GM18526 (cell line): ENCODE measurements around the gene CMIP.

Experiments
- POLR2A ChIP-seq: IDR thresholded peaks from 3 replicates; pipeline ENCODE4 v1.6.1; 2011; ENCODE audit not compliant: insufficient read length; ENCODE audit errors: extremely low read depth

The CMIP gene

DNA sequence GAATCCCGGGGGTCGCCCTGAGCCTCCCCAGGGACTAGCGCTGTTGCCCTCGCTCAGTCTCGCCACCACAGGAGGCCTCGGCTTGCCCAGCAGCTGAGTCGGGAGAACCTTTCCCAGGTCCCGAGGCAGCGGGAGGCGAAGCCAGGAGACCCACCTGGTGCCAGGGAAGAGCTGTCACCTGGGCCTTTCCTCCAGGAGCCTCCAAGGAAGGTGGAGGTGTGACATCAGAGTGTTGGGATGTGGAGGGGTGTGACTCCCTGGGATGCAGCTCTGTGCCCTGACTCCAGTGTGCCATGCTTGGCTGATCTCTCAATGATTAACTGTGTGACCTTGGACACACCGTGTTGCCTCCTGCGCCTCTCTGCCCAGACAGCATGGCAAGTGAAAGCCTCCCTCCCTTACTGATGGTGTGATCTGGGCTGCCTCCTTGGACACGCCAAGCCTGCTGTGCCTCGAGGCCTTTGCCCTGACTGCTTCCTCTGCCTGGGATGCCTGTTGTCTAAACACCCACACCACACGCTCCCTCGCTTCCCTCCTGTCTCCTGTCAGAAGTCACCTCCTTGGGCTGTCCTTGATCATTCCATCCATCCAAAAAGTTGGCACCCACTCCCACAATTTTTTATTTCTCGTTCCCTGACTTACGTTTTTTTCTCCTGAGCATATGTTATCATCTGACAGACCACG, 88.0 kb downstream of the CMIP start:
- no peak for TF ChIP-seq POLR2A

DNA sequence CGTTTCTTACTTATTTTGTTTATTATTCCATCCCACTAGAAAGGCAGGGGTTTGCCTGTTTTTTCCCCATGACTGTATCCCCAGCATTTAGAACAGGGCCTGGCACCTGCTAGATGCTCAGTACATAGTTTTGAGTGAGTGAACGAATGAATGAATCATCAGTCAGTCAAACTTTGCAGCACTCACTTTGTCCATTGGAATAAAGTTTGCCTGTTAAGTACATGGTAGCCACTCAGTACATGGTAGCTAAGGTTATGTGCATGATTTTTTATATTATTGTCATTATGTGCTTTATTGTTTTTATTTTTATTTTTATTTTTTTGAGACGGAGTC, 88.5 kb downstream of the CMIP start:
- no peak for TF ChIP-seq POLR2A

DNA sequence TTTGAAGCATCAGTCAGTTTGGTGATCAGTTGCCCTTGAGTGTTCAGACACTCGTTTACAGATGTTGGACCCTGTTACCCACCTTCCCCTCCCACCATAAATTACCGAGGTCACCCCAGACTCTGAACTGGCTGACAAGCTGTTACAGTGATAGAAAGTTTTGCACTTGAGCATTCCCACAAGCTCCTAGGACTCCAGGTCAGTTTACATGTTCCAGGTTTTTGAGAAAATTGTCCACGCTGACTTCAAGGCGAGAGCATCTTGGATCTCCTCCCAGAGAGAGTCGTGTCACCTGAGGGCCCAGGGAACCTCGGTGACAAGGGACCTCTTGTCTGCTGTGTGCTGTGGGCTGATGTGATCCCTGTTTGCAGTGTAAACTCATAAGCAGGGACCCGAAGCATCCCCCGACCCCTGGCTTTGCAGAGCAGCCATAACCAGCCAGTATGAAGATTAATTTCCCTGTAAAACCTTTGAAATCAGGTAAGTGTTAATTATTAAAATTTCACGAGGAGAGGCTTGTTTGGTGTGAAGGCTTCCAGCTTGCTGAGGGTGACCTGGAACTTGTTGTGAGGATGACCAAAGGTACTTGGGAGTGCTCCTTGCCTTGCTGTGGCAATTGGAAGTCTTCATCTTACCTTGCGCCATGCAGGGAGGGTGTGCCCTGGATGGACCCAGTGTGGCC, 91.2 kb downstream of the CMIP start:
- TF ChIP-seq POLR2A, result no peak

DNA sequence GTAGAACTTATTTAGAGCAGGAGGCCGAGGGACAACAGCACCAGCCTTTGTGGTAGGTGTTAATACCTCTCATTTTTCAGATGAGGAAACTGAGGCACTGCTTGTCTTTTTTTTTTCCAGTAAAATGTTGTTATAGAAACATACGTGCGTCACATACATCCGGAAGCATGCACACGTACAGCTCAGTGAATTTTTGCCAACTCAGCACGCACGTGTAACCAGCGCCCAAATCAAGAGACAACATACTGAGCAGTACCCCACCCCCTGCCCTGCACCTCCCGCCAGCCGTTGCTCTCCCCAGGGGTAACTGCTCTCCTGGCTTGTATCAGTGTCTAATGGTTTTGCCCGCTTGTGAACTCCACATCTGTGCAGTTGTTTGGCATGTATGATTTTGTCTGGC, 92.0 kb downstream of the CMIP start:
- no peak for TF ChIP-seq POLR2A

DNA sequence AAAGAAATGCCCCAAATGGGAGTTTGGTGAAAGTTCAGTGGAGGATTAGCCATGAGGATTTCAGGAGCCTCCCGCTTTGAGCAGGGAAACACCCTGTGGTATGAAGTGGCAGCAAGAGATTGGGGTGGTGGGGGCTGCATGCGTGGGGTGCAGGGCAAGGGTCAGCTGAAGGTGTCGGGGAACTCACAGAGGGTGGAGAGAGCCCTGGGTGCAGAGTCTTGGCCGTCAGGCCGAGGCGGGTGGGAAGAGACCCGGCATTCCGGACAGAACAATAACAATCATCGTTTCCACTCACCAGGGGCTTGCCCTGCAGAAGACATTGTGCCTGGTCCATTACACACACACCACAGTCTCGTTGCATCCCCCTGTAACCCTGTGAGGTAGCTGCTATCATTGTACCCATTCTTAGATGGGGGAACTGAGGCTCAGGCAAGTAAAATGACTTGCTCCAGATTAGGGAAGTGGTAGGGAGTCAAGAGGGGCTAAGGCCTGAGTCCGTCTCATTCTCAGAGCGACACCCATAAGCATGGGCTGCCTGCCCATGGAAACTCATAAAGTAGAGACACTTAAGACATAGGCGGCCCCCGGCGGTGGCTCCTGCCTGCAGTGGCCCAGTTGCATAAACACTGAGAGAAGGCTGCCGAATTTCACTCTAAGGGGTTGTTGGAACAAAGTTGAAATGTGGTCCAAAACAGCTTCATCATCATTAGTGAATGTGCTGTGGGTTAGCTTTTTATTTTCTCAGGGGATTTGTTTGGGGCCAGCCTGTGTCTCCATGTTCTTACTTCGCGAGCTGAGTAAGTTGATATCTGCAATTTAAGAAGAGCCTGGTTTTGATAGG, 93.3 kb downstream of the CMIP start:
- TF ChIP-seq POLR2A, result no peak

DNA sequence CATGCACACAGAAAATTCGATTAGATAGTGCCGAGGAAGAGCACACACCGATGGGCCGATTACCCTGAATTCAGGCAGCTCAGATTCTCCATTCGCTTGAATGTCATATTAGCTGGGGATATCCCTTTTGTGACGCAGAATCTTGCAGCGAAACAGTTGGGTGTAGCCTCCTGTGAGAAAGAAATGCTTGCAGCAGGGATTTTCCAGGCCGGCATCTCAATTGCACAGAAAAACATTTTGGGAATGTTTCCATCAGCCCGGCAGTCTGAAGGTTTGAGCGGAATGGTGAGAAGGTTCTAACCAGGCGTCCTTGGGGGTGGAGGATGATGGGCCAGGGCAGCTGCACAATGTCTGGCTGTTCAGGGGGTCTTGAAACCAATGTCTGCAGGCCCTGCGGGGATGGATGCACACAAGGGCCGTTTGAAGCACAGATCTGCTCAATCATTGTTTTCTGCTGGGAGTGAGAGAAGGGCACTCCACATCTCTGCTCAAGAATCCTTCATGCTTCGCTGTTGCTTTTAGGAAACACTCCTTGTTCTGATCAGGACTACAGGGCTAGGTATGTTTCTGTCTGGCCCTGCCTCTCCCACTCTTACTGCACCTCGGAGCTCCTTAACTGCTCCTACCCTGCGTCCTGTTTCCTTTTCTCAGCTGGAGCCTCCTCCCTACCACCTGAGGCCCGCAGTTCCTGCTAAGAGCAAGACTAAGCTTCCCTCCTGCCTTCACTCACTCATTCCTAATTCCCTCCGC, 94.6 kb downstream of the CMIP start:
- TF ChIP-seq POLR2A, result no peak

DNA sequence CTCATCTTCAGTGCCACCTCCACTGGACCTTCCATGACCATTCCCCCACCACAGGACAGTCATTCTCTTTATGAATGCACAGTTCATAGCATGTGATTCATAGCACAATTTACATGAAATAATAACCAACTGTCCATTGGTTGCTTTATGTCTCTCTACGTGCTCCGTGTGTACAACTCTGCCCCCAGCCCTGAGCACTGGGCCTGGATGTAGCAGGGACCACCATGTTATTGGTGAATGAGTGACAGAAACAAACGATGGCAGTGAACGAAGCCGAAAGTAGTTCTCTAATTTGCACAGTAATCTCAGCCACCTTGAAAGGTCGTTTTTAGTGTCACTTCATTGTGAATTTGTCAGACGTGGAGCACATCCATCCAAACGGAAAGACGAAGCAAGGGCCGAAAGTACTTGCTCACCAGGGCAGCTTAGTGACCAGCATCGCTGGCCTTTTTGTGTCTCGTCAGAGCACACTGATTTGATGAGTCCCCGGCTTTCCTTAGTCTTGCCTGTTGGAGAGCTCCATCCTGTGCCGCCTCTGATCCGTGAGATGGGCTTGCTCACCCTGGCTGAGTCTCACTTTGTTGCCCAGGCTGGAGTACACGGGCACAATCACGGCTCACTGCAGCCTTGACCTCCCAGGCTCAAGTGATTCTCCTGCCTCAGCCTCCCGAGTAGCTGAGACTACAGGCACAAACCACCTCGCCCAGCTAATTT, 95.3 kb downstream of the CMIP start:
- TF ChIP-seq POLR2A, result no peak

DNA sequence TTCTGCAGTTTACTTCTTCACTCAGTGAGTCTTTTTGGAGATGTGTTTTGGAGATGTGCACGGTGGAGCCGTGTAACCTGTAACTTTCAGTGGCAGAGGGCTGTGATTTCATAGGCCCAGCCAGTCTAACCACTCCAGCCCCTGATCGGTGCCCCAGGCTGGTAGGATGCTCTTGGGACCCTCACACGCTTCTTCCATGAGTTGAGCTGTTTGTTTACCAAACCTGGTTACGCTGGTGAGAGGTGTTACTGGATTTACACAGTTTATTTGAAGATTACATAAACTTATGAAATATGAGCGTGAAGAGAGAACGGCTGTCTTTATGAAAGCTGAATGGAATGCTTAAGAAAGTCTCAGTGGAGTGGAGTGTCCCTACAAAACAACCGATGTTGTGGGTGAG, 96.7 kb downstream of the CMIP start:
- no peak for TF ChIP-seq POLR2A

DNA sequence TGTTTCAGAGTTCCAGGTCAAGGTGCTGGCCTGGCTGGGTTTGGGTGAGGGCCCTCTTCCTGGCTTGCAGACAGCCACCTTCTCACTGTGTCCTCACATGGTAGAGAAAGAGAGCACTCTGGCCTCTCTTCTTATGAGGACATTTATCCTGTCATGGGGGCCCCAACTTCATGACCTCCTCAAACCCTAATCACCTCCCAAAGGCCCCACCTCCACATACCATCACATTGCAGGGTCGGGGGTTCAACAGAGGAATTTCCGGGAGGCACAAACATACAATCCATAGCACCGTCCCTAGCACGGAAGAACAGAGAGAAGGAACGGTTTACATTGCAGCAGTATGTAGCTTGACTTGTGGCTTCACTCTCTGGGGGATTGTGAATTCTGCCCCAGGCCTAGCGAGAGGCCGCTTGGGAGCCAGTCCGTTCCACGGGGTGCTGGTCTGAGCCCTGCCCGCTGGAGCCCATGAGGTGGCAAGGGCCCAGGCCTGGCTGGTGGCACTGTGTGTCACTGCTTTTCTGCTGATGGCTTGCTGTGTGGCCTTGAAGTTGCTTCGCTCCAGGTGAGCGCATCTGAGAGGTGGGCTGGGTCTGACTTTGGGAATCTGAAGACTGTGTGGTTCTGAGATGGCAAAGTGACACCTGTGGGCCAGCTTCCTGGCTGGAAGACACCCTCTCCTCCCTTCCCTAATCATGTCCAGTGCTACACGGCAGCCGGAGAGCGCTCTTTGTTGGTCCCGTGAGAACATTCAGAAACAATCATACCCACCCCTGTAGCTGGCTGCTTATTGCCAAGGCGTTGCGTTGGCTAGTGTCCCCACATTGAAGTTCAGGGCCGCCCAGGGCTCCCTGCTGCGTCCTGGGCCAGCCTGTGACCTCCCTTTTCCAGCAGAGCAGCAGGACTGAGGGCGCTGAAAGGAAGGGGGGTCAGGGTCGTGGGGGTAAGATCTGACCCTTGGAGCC, 98.3 kb downstream of the CMIP start:
- no peak for TF ChIP-seq POLR2A

DNA sequence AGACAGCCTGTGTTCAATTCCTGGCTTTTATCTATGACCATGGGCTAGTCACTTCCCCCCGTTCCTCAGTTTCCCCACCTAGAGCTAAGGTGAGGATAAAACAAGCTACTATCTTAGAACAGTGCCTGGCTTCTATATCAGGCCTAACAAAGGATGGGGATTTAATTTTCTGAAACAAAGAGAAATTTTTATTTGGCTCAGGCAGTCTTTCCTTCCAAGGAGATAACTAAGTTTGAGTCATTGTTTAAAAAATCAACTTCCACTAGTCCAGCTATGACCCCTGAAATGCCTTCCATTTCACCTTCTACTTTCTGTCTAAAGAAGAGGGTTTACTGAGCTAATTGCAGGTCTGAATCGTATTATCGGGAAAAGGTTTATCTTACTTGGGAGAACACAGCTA, 99.0 kb downstream of the CMIP start:
- no peak for TF ChIP-seq POLR2A

DNA sequence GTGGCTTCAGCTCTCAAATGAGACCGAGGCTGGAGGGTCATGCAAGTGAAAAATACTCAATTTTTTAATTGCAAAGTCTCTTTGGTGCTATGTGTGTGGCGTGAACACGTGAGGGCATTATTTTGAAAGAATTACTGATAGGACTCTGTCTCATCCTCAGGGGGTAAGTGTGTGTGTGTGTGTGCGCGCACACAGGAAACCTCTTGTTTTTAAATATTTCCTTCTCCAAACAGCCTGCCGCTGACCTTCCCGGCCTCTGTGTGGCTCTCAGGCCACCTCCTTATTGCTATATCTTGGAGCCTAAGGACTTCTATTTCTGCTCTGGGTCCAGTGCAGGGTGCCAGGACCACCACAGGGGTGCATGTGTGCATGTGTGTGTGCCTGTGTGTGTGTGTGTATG, 99.7 kb downstream of the CMIP start:
- no peak for TF ChIP-seq POLR2A

DNA sequence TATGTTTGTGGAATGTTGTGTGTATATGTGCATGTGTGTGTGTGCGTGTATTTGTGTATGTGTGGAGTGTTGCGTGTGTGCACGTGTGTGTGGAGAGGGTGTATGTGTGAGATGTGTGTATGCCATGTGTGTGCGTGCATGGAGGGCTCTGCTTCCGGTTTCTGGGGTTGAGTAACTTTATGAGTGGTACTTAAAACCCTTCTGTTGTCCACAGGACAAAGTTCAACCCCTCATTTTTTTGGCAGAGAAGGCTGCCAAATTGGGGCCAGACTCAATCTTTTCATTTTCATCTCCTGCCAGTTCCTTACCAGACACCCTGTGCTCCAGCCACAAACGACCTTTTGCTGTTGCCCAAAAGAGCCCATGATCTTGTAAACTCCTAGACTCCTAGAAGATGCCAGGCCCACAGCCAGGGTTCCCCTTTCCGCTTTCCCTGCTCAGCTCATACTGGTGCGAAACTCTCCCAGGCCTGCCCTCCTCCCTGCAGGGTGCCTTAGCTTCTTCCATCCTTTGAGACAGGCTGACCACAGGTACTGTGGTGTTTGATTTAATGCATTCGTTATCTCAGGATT, 100.2 kb downstream of the CMIP start:
- TF ChIP-seq POLR2A, result no peak

DNA sequence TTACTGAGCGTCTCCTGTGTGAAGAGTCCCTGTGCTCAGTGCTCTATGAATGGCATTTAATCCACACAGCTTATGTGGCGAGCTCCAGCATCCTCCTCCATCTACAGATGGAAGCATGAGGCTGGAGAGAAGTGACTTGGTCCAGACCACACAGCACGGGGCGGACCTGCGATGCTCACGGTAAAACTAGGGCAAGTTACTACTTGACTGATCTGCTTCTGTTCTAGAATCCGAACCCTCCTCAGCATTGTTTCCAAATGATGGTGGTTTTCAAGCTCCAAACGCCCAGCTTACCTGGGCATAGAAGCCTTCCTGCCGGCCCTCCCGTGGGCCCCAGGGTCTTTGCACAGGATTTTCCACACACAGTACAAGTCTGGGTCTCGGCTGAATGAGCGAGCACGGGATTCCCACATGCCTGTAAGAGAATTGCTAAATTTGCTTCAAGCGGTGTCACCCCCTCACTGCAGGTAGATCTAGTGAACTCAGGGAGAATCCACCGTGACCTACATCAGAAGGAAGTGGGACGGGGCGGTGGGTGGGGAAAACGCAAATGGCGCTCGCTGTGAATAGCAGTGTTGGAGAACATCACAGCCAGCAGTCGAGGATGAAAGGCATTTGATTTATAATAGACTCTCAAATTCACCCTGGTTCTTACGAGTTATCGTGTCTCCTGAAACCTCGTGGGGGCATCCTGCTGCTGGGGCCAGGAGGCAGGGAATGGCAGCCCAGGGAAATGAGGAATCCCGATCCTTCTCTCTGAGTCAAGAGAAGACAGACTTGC, 101.1 kb downstream of the CMIP start:
- no peak for TF ChIP-seq POLR2A
